Activated B cell treated with CpG ODN at 0.5 μM for 24 hours (primary cell): ENCODE results near the gene PCSK5. TPM values are rescaled to one million over a fixed set of nuclear protein-coding genes. Genes with fewer than 3 reads are reported as not detected.

Experiments used
- ATAC-seq: fragments of 200-7000 bp; cut with Tn5 transposase; one replicate; pipeline ENCODE4 v1.10.0; 2021; ENCODE audit warnings: low read depth, mild to moderate bottlenecking, moderate library complexity
- CTCF ChIA-PET: fragments of 350-600 bp; sonication (Branson Sonifier 250); formaldehyde crosslinking; loops from one replicate; lab custom pipeline; 2021; ENCODE audit warnings: antibody characterized with exemption; lab: Charles Lee
- POLR2A ChIA-PET: fragments of 350-600 bp; sonication (Branson Sonifier 250); formaldehyde crosslinking; loops from one replicate; lab custom pipeline; 2021; ENCODE audit warnings: antibody characterized with exemption; lab: Charles Lee
- DNase-seq: peaks from one replicate; pipeline ENCODE4 v3.0.0; 2022
- H3K27ac Mint-ChIP-seq: one replicate; pipeline ENCODE4 v1.8.0; 2020; ENCODE audit warnings: mixed read lengths
- H3K27me3 Mint-ChIP-seq: one replicate; pipeline ENCODE4 v1.8.0; 2021; ENCODE audit warnings: mixed read lengths
- H3K36me3 Mint-ChIP-seq: one replicate; pipeline ENCODE4 v1.8.0; 2021; ENCODE audit warnings: low read depth, mixed read lengths
- H3K4me1 Mint-ChIP-seq: one replicate; pipeline ENCODE4 v1.8.0; 2021; ENCODE audit warnings: mixed read lengths
- H3K4me3 Mint-ChIP-seq: one replicate; pipeline ENCODE4 v1.8.0; 2020; ENCODE audit warnings: mild to moderate bottlenecking, mixed read lengths
- H3K9me3 Mint-ChIP-seq: one replicate; pipeline ENCODE4 v1.8.0; 2020; ENCODE audit warnings: mixed read lengths
- CTCF ChIP-seq: fragments of 200-600 bp; IDR thresholded peaks from one replicate; pipeline ENCODE4 v1.8.0; 2022; ENCODE audit warnings: antibody characterized with exemption, mild to moderate bottlenecking
- intact Hi-C: fragments of 100-400 bp; cut with micrococcal nuclease; formaldehyde crosslinking; loops from one replicate; pipeline ENCODE4 v1.15.1; 2024
- total RNA-seq: library from RNA; stranded (reverse); gene quantifications from 2 replicates; pipeline ENCODE4 v1.2.3, GENCODE V29; 2022

Gene PCSK5
- total RNA-seq, 1 donor from 2014 or later: not detected

DNA sequence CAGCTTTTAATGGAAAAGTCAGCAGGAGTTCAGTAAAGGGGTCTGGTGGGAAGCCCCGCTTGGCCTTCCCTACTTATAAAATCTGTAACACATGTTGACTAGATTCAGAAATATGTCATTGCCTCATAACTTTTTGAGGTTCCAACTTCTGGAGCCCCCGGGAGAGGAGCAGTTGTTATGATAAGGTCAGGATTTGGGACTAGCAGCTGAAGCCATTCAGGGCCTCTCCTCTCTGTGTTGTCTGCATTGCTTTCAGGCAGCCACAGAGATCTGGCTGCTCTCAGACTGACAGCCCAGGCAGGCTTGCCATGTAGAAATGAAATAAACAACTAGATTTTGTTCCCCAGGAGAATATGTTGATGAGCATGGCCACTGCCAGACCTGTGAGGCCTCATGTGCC lies 336.7 kb downstream of the PCSK5 start:
- no peaks in the 10 kb centered on the region for H3K4me1 Mint-ChIP-seq
- ATAC-seq: no peak
- no peak for TF ChIP-seq CTCF
- intact Hi-C loops: no loop called here
- H3K9me3 Mint-ChIP-seq: no peaks in the 10 kb centered on the region
- no peak overlapping the region for H3K27ac Mint-ChIP-seq
- CTCF ChIA-PET: no interaction called here
- POLR2A ChIA-PET: no interaction called here
- H3K4me3 Mint-ChIP-seq: no peak overlapping the region
- no peak for DNase-seq
- H3K36me3 Mint-ChIP-seq: no peaks in the 10 kb centered on the region
- H3K27me3 Mint-ChIP-seq: no peaks in the 10 kb centered on the region

- no peak for ATAC-seq
- Mint-ChIP-seq H3K27me3 (no peaks in the 10 kb centered on the region), H3K36me3 (no peaks in the 10 kb centered on the region), H3K27ac (no peak overlapping the region), H3K4me1 (no peaks in the 10 kb centered on the region), H3K4me3 (no peak overlapping the region), H3K9me3 (no peaks in the 10 kb centered on the region)
- intact Hi-C loops: no loop called here
- CTCF ChIA-PET: no interaction called here
- DNase-seq: no peak
- POLR2A ChIA-PET: no interaction called here
- no peak for TF ChIP-seq CTCF
These were observed 340.5 kb downstream of the PCSK5 start for GRCh38 chr9:76231001-76231400.

DNA sequence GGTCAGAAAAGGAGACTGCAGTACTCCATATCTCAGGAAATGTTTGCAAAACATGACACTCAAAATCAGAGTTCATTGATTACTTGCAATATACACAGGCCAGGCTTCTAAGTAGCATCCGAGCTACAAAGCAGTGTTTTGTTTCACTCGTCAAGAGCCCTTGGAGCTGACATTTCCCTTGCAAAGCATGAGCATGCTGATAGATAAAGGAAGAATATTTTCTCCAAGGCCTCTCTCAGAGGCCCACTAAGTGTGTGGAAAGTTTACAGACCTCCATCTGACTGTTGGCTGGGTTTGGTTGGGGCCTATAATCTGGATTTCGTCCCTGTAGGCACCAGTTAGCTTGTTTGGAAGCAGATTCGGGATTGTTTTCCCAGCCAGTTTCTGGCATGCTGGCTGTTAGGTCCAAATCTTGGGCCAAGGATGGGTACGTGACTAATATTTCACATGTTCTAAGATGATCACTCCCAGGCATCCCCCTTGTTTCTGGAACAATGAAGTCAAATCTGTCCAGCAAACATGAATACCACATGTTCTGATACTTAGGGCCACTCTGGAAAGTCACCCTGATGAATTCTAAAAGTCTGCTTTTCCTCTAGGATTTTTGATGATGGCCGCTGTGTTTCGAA lies 342.5 kb downstream of the PCSK5 start:
- H3K27ac Mint-ChIP-seq: no peak overlapping the region
- no peaks in the 10 kb centered on the region for H3K36me3 Mint-ChIP-seq
- H3K4me1 Mint-ChIP-seq: no peaks in the 10 kb centered on the region
- TF ChIP-seq CTCF: no peak
- ChIA-PET CTCF (no interaction called here), POLR2A (no interaction called here)
- no peaks in the 10 kb centered on the region for H3K27me3 Mint-ChIP-seq
- H3K9me3 Mint-ChIP-seq: no peaks in the 10 kb centered on the region
- intact Hi-C loops: no loop called here
- no peak for DNase-seq
- H3K4me3 Mint-ChIP-seq: no peak overlapping the region
- ATAC-seq: no peak

DNA sequence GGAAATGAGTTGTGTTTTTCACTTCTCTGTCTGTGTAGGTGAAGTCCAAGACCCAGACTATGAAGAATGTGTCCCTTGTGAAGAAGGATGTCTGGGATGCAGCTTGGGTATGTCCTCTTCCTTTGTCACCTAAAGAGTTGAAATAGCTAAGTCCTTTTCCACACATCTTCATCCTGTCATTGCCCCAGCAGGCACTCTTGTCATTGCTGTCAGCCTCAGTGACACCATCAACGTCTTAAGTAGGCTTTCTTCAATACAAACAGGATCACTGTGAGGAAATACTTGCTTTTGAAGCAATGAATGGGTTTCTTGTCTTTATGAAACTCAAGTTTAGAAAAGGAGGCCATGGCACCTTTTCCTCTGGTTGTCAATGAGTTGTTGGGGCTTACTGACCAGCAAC lies 350.1 kb downstream of the PCSK5 start:
- Mint-ChIP-seq H3K4me3 (no peak overlapping the region), H3K27me3 (no peaks in the 10 kb centered on the region), H3K27ac (no peak overlapping the region), H3K9me3 (no peaks in the 10 kb centered on the region), H3K36me3 (no peaks in the 10 kb centered on the region), H3K4me1 (no peaks in the 10 kb centered on the region)
- ChIA-PET POLR2A (no interaction called here), CTCF (no interaction called here)
- intact Hi-C loops: no loop called here
- TF ChIP-seq CTCF: no peak
- DNase-seq (no peak), ATAC-seq (no peak)

DNA sequence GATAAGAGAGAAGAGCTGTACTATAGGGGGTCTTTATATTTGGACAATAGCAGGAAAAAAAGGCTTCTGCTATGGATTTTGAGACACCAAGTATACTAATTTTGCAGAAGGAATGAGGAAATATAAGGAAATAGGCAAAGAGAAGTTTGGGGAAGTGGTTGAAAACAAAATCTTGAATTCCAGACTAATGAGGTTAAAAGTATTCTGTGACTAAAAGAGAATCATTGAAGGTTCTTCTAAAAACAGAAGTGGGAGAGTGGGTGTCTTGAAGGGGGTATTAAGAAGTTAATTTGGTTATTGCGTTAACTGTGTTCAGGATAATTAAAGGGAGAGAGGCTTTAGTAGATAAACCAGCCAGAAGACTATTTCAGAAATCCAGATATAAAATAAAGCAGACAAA lies 355.0 kb downstream of the PCSK5 start:
- H3K27me3 Mint-ChIP-seq: no peaks in the 10 kb centered on the region
- H3K4me3 Mint-ChIP-seq: no peak overlapping the region
- intact Hi-C loops: no loop called here
- CTCF ChIA-PET: no interaction called here
- DNase-seq (no peak), ATAC-seq (no peak)
- TF ChIP-seq CTCF: no peak
- H3K4me1 Mint-ChIP-seq: no peaks in the 10 kb centered on the region
- POLR2A ChIA-PET: no interaction called here
- H3K36me3 Mint-ChIP-seq: no peaks in the 10 kb centered on the region
- H3K9me3 Mint-ChIP-seq: no peaks in the 10 kb centered on the region
- H3K27ac Mint-ChIP-seq: no peak overlapping the region
